GM10266 (cell line): Measurements from ENCODE around the gene GMIP.

ENCODE experiments used
- DNase-seq: peaks from one replicate; pipeline ENCODE4 v3.0.0; 2012; ENCODE audit errors: extremely low spot score
- CTCF ChIP-seq: IDR thresholded peaks from 2 replicates; pipeline ENCODE4 v1.5.1; 2012; ENCODE audit warnings: mild to moderate bottlenecking, low read depth; ENCODE audit not compliant: control insufficient read depth, insufficient read depth; ENCODE audit errors: missing control alignments

The GMIP gene

GRCh38 chr19:19649580-19649995 lies 6.1 kb upstream of the GMIP start:
- DNase-seq, result no peak

GRCh38 chr19:19649155-19649554 lies 5.7 kb upstream of the GMIP start:
- TF ChIP-seq CTCF, result no peak
- no peak for DNase-seq

More at GRCh38 chr19:19649580-19649995, 6.1 kb upstream of the GMIP start:
- TF ChIP-seq CTCF, result no peak

- TF ChIP-seq CTCF, result no peak
Observed at GRCh38 chr19:19647037-19647835, 3.8 kb upstream of the GMIP start.

GRCh38 chr19:19645233-19645870 lies 1.9 kb upstream of the GMIP start:
- TF ChIP-seq CTCF, result no peak
- DNase-seq, result no peak

More at GRCh38 chr19:19647037-19647835, 3.8 kb upstream of the GMIP start:
- DNase-seq, result no peak

- DNase-seq, result no peak
Observed at GRCh38 chr19:19644054-19644388, 564 bp upstream of the GMIP start.

GRCh38 chr19:19642506-19643157 lies 825 bp downstream of the GMIP start:
- no peak for TF ChIP-seq CTCF
- DNase-seq, result peak; percentile 86

More at GRCh38 chr19:19644054-19644388, 564 bp upstream of the GMIP start:
- peak; percentile 15 for TF ChIP-seq CTCF

GRCh38 chr19:19637523-19638251 lies 5.8 kb downstream of the GMIP start:
- no peak for TF ChIP-seq CTCF
- DNase-seq, result no peak
